HG03045 (cell line): Measurements from ENCODE around the gene SLC15A5.
A peak's percentile ranks its signal among the peaks of the same experiment; 100 is the strongest.

Experiments used
- ATAC-seq: cut with Tn5 transposase; IDR thresholded peaks from one replicate; pipeline ENCODE4 v1.9.1; 2021; ENCODE audit warnings: mild to moderate bottlenecking, moderate library complexity; ENCODE audit not compliant: unreplicated experiment

The SLC15A5 gene

DNA sequence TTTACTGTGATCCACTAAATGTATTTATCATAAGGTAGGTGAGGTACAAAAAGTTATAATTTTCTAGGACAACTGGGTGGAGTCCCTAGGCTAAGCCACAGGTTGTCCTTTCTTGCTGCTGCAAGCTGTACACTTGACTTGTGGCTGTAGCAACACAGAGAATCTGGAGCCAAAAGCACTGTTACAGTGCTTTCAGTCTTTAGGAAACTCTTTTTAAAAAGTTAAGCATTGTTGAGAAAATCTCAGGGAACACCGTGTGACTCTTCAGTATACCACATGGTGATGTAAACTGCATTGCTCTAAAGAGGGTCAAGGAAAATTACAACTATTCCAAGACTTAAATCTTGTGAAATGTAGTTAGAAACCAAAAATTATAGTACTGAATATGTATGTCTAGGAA is 11.4 kb downstream of the SLC15A5 start:
- no peak for ATAC-seq

DNA sequence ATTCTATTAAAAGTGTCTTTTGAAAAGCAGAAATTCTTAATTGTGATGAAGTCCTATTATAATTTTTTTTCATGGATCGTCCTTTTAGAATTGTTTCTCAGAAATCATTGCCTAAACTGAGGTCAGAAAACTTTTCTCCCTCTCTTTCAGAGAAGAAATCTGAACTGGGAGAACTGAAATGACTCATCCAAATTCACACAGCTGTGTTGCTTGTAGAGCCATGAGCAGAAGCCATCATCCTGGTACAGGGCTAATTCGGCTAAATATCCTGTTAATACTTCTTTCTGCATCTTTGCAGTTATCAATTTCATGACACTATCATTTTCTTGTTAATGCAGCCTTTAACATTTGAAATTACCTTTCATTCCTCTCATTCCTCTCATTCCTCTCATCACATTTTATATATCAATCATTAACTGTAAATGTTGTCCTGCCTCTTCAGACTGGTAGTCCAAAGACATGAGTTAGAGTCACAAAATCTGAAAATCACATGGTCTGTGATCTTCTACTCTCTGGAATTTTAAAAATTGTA is 15.5 kb downstream of the SLC15A5 start:
- ATAC-seq: no peak

DNA sequence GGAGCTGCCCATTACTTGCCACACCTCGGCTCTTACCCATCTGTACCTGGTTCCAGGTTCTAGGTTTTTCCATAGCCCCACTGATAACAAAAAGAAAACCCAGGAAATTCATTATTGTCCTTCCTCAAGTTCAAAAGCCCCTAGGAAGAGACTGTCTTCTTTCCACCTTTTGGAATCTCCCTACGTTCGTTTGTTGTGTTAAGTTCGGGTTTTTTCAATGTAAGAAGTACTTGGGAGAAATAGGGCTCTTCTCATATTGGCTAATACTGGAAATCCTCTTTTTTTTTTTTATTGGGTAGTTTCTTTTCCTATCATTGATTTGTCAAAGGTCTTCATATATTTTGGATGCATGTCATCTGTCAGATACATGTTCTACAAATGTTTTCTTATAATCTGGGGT is 17.3 kb downstream of the SLC15A5 start:
- no peak for ATAC-seq

DNA sequence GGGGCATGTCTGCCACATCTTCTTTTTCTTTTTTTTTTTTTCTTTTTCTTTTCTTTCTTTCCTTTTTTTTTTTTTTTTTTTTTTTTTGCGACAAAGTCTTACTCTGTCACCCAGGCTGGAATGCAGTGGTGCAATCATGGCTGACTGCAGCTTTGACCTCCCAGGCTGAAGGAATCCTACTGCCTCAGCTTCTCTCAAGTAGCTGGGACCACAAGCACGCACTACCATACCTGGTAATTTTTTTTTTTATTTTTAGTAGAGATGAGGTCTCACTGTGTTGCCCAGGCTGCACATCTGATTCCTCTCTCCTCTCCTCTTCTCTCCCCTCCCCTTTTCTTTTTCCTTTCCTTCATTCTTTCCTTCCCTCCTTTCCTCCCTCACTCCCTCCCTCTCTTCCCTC is 18.5 kb downstream of the SLC15A5 start:
- ATAC-seq: no peak

DNA sequence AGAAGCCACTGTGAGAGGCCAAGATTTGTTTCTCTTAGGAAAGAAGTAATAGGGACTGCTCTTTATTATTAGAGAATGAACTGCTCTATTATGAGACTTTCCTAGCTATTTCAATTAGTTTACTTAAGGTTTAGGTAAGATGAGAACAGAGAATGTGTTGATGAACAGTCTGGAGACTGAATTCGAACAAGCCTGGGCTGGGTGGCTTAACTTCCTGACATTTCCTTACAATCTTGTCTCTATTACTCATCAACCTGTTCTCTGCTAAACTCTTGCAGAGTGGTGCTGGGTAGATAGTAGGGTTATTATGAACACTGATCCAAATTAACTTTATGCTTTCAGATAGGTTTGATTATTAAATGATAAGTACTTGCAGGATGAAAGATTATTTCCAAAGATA is 31.2 kb downstream of the SLC15A5 start:
- no peak for ATAC-seq

DNA sequence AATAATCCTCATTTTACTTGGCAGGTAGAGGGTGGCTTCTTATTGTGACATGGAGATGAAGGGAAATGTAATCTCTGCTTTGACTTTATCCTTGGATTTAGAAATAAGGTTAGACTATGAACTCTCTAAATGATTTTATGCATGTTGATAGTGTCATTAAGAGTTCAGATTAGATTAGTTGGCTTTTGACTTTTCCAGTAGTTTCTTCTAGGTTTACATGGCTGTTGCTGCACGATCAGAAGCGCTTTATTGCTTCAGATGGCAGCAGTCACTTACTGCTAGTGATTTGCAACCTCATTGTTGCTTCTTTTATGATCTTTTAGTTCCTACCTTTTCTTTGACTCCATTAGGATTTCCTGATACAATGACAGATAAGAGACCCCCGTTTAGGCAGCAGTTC is 32.3 kb downstream of the SLC15A5 start:
- ATAC-seq: no peak

DNA sequence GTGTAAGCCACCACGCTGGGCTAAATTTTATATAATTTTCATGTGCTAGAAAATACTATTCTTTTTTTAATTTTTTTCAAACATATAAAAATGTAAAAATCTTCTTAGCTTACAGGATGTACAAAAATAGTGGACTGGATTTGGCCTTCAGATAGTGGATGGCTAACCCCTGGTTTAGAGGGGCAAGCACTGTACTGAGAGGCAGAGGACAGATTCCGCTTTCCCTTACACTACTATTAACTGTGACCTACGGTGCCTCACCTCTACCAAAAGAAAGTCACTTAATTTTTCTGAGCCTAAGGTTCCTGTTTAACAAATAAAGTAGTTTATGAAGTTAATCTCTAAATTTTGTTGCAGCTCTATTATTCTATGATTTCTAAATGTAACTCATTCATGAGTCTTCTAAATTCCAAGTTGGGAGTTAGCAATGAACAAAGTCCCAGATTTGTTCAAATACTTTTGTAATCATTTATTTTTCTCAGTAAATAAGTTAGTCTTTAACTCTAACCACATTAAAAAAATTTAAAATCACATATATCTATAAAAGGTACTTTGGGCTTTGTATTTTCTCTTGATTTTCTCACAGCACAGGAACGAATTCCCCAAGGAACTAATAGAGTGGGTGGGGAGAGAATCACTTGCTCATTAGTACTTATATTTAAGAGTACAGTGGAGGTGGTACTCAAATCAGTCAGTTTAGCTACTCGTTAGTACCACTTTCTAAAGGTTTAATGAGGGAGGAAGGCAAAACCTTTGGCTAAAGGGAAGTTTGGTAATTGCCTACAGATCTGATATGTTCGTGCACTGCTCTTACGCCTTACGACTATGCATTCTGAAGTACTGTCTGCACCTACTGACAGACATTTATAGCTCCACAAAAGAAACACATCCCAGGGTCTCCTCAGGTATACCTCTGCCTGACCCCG is 33.7 kb downstream of the SLC15A5 start:
- no peak for ATAC-seq

DNA sequence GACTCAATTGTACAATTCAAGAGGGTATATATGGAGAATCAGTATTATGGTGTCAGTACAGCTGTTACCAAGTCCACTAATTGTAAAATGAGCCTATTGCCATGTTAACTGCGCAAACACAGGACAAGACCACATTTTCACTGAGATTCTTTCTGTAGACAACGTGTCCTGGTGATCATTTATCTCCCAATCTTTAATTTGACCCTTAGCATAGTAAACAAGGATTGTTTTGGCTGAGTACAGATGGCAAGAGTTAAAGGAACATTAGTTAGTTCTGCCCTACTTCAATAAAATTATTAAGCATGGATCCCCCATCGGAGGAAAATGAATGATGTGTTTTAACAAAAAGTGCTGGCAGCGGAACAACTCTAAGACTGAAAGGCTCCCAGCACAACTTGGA is 36.1 kb downstream of the SLC15A5 start:
- ATAC-seq: no peak

DNA sequence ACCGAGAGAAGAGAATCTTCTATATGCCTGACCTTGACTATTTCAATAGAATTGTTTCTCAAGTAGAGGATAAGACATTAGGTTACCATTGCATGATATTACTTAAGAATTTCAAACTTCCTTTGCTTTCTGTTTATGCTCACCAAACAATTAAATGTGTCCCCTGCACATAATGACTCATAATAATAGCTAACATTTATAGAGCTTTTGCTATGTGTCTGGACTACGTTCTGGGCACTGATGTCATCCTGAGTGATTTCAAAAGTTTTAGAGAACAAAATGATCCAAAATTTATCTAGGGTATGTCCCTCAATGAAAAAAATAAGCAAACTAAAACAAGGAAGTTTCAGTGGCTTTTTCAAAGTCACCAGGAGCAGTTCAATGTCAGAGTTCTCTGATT is 38.8 kb downstream of the SLC15A5 start:
- ATAC-seq: no peak

DNA sequence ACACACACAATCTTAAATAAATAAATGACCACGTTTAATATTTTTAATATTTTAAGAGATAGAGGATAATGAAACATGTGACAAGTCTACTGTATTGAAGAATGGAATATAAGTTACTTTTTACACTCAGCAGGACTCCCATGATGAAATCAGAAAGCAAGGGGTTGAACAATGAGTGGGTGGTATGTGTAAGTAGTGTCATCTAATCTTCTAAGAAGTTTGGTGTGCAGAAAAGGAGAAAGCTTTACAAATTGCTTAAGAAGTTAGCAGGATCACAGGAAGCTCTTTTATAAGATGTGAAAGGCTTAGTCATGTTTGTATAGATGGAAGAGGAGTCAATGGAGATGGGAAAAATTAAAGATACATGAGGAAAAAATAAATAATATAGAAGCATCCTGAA is 47.8 kb downstream of the SLC15A5 start:
- no peak for ATAC-seq

DNA sequence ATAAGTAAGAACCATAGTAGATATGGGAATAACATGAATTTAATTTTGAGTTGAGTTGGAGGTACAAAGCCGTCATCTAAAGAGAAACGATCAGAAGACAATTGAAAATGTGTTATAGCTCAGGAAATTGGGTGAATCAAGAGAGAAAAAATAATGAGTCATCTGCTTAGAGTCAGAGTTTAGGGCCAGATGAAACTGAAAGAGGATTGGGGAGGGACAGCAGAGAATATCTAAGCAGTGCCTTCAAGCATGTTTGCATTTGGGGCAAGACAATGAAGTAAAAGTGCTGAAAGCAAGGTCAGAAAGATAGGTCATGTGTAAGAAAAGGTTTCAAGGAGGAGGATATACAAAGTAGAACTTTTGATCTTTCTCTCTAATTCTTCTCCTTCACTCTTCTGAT is 49.4 kb downstream of the SLC15A5 start:
- ATAC-seq: no peak

DNA sequence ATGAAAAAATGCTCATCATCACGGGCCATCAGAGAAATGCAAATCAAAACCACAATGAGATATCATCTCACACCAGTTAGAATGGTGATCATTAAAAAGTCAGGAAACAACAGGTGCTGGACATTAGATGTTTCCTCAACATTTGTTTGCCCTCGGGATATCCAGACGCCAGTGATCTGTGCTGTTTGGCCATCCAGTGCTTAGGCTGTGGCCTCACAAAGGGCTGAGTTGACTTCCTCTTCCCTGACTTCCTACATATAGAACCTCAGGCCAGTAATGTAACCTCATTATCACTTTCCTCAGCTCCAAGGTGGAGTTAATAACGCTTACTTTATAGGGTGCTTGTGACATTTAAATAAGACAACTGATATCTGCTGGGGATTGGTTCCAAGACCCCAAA is 51.8 kb downstream of the SLC15A5 start:
- ATAC-seq: no peak

DNA sequence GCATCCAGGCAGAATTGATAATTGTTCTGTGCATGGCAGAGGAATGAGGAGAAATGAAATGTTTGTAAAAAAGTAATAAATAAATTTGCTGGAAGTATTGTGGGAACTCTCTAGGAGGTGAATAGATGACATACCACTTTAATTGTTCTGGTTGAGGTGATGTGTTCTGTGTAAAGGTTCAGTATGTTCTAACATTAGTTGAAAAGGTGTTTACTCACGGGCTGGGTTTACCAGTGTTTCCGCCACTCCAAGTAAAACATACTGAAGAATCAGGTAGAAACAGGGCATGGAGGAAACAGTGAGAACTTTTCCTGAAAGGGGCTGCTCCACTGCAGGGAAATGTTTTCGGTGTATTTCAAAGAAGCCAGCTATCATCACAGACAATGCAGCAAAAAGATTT is 53.3 kb downstream of the SLC15A5 start:
- ATAC-seq: no peak

DNA sequence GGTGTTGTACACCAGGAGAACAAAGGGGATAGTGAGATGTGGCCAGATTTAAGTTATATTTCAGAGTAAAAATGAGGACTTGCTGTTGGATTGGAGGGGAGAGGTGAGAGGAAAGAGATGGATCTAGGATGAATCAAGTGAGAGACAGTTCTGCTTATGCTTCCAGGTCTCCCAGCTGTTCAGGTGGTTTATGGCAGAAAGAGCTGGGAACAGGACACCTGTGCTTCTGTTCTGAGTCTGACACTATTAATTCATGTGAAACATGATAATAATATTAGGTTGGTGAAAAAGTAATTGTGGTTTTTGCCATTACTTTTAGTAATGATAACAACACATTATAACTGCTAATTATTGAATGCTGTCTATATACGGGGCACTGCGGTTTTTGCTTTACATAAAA is 55.7 kb downstream of the SLC15A5 start:
- no peak for ATAC-seq

DNA sequence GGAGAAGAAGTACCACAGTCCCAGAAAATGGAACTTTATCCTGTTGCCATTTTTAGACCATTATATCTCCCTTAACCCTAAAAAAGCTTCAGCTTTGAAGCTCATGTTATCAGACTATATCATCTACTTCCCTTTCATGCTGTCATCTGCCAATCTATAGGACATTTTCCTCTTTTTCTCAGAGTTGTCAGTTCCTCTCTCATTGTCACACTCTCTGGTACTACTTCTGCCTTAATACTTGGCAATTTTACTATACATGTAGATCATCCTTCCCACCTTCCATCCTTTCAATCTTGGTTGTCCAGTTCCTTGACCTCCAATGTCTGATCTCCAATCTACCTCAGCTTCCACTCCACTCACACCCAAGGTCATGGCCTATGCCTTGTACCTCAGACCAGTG is 57.4 kb downstream of the SLC15A5 start:
- no peak for ATAC-seq

DNA sequence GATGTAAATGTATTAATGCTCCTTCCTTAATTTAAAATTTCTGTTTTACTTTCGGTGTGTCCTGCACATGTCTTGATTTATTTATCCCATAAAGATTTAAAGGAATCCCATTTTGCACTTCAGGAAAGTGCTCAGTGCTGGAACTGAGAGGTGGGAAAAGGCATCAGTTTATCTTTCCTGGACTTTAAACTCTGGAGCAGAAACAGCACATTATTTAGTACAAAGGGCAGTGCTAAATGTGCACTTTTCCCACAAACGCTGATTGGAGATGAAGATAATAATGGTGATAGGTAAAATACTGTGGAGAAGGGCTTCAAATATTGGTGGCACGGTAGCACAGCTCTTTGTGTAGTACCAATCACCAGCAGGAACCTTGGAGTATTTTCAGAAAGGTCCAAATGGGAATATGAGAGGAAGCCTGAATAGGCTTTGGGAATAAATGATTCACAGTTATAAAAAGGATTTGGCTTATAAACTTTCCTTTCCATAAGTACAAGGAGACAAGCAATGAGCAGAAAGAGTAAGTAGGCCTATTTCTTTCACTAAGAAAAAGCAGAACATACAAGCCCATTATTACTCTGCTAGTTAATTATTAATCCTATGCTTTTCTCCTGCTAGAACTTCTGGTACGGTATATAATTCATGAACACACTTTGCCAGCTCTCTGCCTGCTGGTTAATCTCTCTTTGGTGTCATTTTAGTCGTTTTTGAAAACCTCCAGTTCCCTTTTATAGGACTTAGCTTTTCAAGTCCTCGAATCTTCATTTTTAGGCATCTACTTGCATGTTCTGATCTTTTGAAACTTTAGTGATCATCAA is 58.3 kb downstream of the SLC15A5 start:
- no peak for ATAC-seq

DNA sequence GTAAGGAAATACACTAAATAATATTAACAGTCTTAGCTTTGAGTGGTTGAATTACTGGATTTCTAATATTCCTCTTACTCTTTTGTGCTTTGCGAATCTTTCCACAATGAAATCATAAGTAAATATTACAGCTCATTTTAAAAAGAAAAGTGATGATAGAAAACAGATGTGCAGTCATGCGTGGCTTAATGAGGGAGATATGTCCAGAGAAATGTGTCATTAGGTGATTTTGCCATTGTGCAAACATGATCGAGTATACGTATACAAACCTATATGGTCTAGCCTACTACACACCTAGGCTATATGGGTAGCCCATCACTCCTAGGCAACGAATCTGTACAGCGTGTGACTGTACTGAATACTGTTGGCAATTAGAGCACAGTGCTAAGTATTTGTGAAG is 59.3 kb downstream of the SLC15A5 start:
- no peak for ATAC-seq

DNA sequence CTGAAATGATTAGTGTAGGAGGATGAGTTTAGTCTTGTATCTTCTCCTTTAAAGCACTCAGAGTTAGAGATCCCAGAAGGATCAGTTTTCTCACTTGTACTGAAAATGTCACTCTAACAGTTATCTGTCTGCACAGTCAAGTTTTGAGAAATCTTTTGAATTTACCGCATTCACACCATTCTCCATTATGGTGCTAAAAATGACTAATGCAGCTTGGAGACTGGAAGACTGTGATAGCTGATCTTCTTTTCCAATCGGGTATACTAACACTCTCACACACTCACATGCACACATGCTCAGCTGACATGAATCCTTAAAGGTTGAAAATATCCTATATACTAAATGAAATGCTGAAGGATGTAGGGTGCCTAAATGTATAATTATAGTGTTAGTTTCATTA is 65.8 kb downstream of the SLC15A5 start:
- no peak for ATAC-seq

DNA sequence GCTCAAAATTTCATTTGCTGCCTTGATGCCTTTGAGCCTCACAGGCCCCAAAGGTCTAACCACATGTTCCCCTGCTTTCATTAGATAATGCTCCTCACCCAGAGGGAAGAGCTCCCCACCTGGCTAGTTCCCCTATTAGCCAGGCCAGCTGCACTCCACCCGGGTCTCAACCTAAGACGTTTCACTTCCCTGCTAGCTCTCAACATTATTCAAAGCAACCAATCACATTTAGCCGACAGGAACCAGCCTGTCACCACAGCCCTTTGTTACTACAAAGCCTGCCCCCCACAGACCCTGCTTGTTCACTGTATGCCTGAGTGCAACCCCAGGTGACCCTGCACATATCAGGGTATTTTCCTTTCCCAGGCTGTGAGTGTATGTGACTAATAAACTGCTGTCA is 78.6 kb downstream of the SLC15A5 start:
- ATAC-seq: peak; percentile 95

DNA sequence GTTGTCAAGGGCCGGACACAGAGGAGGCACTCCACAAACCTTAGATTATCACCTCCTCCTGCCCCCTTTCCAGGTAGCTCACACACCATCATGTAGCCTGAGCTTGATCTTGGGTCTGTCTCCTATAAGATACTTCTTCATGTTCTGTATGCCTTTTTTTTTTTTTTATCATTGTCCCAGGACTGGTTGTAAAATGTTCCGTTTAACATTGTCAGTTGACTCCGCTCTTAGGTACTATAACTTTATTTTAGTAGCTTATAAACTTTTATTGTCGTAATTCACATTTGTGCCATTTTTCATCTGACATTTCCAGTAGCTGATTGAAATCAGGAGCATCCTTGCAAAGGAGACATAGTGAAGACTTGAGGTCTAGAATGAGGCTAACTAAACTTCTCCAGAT is 79.9 kb downstream of the SLC15A5 start:
- no peak for ATAC-seq

DNA sequence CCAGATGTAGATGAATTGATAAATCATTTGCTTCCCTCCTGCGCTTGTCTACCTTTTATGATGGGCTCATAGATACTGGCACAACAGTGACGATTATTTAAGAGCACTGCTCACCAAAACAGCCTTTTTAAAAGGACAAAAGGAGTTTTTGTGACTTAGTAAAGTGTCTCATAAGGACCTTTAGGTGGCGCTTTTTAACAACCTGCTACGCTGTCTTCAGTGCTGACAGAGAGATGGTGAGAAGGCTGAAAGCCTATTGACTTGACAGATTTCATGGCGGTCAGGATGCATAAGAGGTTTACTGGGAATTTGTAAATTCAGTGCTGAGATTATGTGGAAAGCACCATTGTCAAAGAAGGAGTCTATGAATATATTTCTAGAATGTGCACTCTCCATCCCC is 87.6 kb downstream of the SLC15A5 start:
- ATAC-seq: no peak

DNA sequence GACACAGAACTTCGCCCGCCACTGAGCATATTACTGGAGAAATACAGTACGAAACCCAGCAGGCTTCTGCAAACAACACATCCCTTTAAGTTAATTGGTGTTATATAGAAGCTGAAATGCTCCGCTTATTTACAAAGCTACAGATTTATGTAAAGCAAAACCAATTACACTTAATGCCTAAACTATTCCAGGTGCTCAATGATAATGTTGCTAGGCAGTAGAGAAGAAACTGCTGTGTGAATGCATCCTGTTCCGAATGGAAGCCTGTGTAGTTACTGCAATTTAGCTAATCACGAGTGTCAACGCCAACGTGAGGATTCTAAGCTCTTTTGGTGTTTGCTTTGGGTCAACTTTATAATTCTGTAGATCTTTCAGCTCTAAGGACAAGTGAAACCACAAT is 89.8 kb downstream of the SLC15A5 start:
- ATAC-seq: no peak
